GM12878 (cell line): ENCODE data around the gene AP1M2. TPM values are rescaled to one million over a fixed set of nuclear protein-coding genes. Genes with fewer than 3 reads are reported as not detected.

Source experiments
- BCL11A ChIP-seq: IDR thresholded peaks from 2 replicates; pipeline ENCODE4 v1.6.1; 2011; ENCODE audit warnings: low read depth, low read length
- EGR1 ChIP-seq, 2 experiments: IDR thresholded peaks; 1 replicate in 1 of 2; 2 replicates in 1 of 2; pipeline ENCODE4 v1.6.1; 2011 to 2012; ENCODE audit warnings: low read depth in 2 of 2, low read length in 2 of 2, borderline replicate concordance in 1 of 2, mild to moderate bottlenecking in 1 of 2, moderate library complexity in 1 of 2
- EP300 ChIP-seq, 2 experiments: fragments of 150-350 bp in 1 of 2; IDR thresholded peaks; 2 replicates each; pipeline ENCODE4 v1.6.1; 2011 to 2012; ENCODE audit warnings: low read depth in 2 of 2, low read length in 2 of 2, borderline replicate concordance in 1 of 2, improper control_type of control experiment in 1 of 2, inconsistent platforms in 1 of 2; ENCODE audit not compliant: control insufficient read depth in 1 of 2
- ESRRA ChIP-seq: IDR thresholded peaks from 2 replicates; pipeline ENCODE4 v1.6.1; 2012; ENCODE audit warnings: mild to moderate bottlenecking, low read length, improper control_type of control experiment
- FOXM1 ChIP-seq: IDR thresholded peaks from 2 replicates; pipeline ENCODE4 v1.6.1; 2012; ENCODE audit warnings: low read depth, mild to moderate bottlenecking, inconsistent platforms, low read length, moderate library complexity
- HCFC1 ChIP-seq: fragments of 150-350 bp; IDR thresholded peaks from 2 replicates; pipeline ENCODE4 v1.6.1; 2014; ENCODE audit warnings: low read length
- KDM1A ChIP-seq: fragments of 200-600 bp; sonication (generic); IDR thresholded peaks from 2 replicates; pipeline ENCODE4 v1.6.1; 2016; ENCODE audit warnings: borderline replicate concordance
- MEF2B ChIP-seq: fragments of 450-650 bp; IDR thresholded peaks from 2 replicates; pipeline ENCODE4 v1.6.1; 2018; ENCODE audit warnings: mild to moderate bottlenecking, moderate library complexity; ENCODE audit not compliant: partially characterized antibody, poor library complexity, severe bottlenecking
- MTA2 ChIP-seq: fragments of 450-650 bp; IDR thresholded peaks from 2 replicates; pipeline ENCODE4 v1.6.1; 2016; ENCODE audit warnings: low read depth, mild to moderate bottlenecking, moderate library complexity
- MYC ChIP-seq: IDR thresholded peaks from 2 replicates; pipeline ENCODE4 v1.6.1; 2011; ENCODE audit warnings: mild to moderate bottlenecking, low read length, moderate library complexity, inconsistent platforms; ENCODE audit not compliant: insufficient read depth, insufficient replicate concordance, insufficient read length, severe bottlenecking
- NFYB ChIP-seq: IDR thresholded peaks from 2 replicates; pipeline ENCODE4 v1.6.1; 2011; ENCODE audit warnings: low read depth, mild to moderate bottlenecking, low read length, improper control_type of control experiment, moderate library complexity; ENCODE audit not compliant: insufficient read depth
- NR2C1 ChIP-seq: fragments of 450-650 bp; IDR thresholded peaks from 2 replicates; pipeline ENCODE4 v1.6.1; 2017; ENCODE audit warnings: antibody characterized with exemption, mild to moderate bottlenecking, moderate library complexity
- NR2F1 ChIP-seq: fragments of 450-650 bp; conservative IDR thresholded peaks from 2 replicates; pipeline ENCODE4 v1.6.1; 2017; ENCODE audit warnings: mild to moderate bottlenecking
- PAX5 ChIP-seq: IDR thresholded peaks from 2 replicates; pipeline ENCODE4 v1.6.1; 2011; ENCODE audit warnings: low read depth, low read length, borderline replicate concordance
- PML ChIP-seq: IDR thresholded peaks from 2 replicates; pipeline ENCODE4 v1.6.1; 2012; ENCODE audit warnings: low read length, inconsistent platforms
- POU2F2 ChIP-seq: IDR thresholded peaks from 3 replicates; pipeline ENCODE4 v1.6.1; 2011; ENCODE audit warnings: low read depth, mild to moderate bottlenecking, low read length, borderline replicate concordance
- SIN3A ChIP-seq: IDR thresholded peaks from 2 replicates; pipeline ENCODE4 v1.6.1; 2012; ENCODE audit warnings: low read depth, low read length, improper control_type of control experiment
- SMARCA5 ChIP-seq: fragments of 450-650 bp; IDR thresholded peaks from 2 replicates; pipeline ENCODE4 v1.6.1; 2017; ENCODE audit warnings: mild to moderate bottlenecking
- SPI1 ChIP-seq: IDR thresholded peaks from 2 replicates; pipeline ENCODE4 v1.6.1; 2011; ENCODE audit warnings: low read depth, mild to moderate bottlenecking, low read length, moderate library complexity, borderline replicate concordance; ENCODE audit not compliant: insufficient read depth
- STAT1 ChIP-seq: fragments of 450-650 bp; conservative IDR thresholded peaks from 2 replicates; pipeline ENCODE4 v1.6.1; 2014; ENCODE audit warnings: antibody characterized with exemption, mild to moderate bottlenecking
- TAF1 ChIP-seq: IDR thresholded peaks from 2 replicates; pipeline ENCODE4 v1.6.1; 2011; ENCODE audit warnings: mild to moderate bottlenecking, low read depth, low read length, borderline replicate concordance
- ZNF217 ChIP-seq: fragments of 450-650 bp; IDR thresholded peaks from 2 replicates; pipeline ENCODE4 v1.6.1; 2017; ENCODE audit warnings: antibody characterized with exemption, mild to moderate bottlenecking
- ZNF24 ChIP-seq: fragments of 450-650 bp; IDR thresholded peaks from 2 replicates; pipeline ENCODE4 v1.6.1; 2017; ENCODE audit warnings: antibody characterized with exemption, mild to moderate bottlenecking
- polyA plus RNA-seq, 11 experiments: library from polyadenylated mRNA; depleted of rRNA in 4 of 11; unstranded in 6 of 11; stranded (reverse) in 5 of 11; fragments of >200 nt; fragmentation: Nextera tagmentation in 4 of 11; fragmentation: Illumina TruSeq in 1 of 11; extraction: Ambion mirVana in 4 of 11; extraction: Trizol in 1 of 11; gene quantifications; 1 replicate in 1 of 11; 2 replicates in 10 of 11; pipeline versions ENCODE4 v1.2.1 to v1.2.3, GENCODE V29; 2011 to 2016; ENCODE audit warnings: inconsistent platforms in 2 of 11, missing spikeins in 2 of 11, low read depth in 1 of 11
- total RNA-seq, 4 experiments: library from RNA; depleted of rRNA in 3 of 4; stranded (reverse); fragments of >200 nt in 3 of 4; fragmentation: Illumina TruSeq in 1 of 4; extraction: Trizol in 1 of 4; gene quantifications; 2 replicates each; pipeline versions ENCODE4 v1.2.1 to v1.2.3, GENCODE V29; 2013 to 2021
- TF ChIP-seq, protein P1 (sequence below), 3 experiments: IDR thresholded peaks in 2 of 3; conservative IDR thresholded peaks in 1 of 3; 2 replicates each; pipeline ENCODE4 v1.5.1; 2011; ENCODE audit warnings: low read depth in 3 of 3, low read length in 3 of 3, mild to moderate bottlenecking in 3 of 3, control low read depth in 2 of 3, moderate library complexity in 2 of 3, inconsistent platforms in 1 of 3, mixed read lengths in 1 of 3; ENCODE audit not compliant: control insufficient read depth in 2 of 3, insufficient read depth in 1 of 3; ENCODE audit errors: extremely low read depth in 1 of 3
- TF ChIP-seq, protein P2 (sequence below): fragments of 450-650 bp; IDR thresholded peaks from 2 replicates; pipeline ENCODE4 v1.6.1; 2018; ENCODE audit warnings: borderline replicate concordance, mild to moderate bottlenecking; ENCODE audit not compliant: partially characterized antibody

Gene AP1M2
- total and polyA plus RNA-seq, 10 of the 15 experiments (the other 5 are each of a cell fraction or from before 2014, with no cell fraction given), result 0.72 TPM; not detected in 9

DNA sequence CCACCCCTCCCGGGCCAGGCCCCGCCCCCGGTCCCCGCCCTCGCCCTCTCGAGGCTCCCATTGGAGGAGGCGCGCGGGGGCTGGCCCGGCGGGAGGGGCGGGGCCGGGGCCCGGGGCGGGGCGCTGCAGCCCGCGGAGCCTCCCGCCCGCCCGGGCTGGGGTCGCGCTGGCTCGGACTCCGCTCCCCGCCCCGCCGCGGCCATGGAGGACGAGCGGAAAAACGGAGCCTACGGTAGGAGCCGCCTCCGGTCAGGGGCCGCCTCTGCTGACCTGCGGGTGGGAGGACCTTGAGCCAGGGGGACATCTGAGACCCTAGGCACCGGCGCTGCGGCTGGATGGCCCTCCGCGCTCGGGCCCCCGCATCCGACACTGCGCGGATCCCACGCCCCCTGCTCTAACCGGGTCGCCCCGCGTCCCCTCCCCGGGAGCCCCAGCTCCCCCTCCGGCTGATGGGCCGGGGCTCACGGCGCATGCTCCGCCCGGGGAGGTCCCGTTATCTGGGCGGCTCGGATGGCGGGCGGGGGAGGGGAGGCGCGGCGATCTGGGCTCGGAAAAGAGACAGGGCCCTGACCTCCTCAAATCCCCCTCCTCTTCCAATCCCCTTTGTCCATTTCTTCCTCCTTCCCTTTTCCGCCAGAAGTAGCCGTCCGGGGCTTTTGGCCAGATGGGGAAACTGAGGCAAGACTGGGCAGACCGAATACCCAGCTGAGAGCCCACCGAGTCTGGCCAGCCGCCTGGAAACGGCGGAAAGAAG is 15.4 kb upstream of the AP1M2 start (continued):
- TF ChIP-seq, protein P1, sequence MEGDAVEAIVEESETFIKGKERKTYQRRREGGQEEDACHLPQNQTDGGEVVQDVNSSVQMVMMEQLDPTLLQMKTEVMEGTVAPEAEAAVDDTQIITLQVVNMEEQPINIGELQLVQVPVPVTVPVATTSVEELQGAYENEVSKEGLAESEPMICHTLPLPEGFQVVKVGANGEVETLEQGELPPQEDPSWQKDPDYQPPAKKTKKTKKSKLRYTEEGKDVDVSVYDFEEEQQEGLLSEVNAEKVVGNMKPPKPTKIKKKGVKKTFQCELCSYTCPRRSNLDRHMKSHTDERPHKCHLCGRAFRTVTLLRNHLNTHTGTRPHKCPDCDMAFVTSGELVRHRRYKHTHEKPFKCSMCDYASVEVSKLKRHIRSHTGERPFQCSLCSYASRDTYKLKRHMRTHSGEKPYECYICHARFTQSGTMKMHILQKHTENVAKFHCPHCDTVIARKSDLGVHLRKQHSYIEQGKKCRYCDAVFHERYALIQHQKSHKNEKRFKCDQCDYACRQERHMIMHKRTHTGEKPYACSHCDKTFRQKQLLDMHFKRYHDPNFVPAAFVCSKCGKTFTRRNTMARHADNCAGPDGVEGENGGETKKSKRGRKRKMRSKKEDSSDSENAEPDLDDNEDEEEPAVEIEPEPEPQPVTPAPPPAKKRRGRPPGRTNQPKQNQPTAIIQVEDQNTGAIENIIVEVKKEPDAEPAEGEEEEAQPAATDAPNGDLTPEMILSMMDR (IDR thresholded peaks at IDR 0.05 in 2 of 3, conservative IDR thresholded peaks at IDR 0.05 in 1 of 3; ENCODE audit: control insufficient read depth in 2 of 3, extremely low read depth in 1 of 3, insufficient read depth in 1 of 3, low read depth in 3 of 3, low read length in 3 of 3), result no peak
- TF ChIP-seq ESRRA (no peak), SMARCA5 (peak; percentile 71), STAT1 (no peak), POU2F2 (0 out of 3 replicates have a peak, but pooled peaks have one; percentile 34), NR2C1 (no peak), HCFC1 (no peak), MYC (no peak), MTA2 (no peak), MEF2B (no peak), PAX5 (no peak), ZNF217 (no peak), BCL11A (0 out of 2 replicates have a peak, but pooled peaks have one; percentile 8), NR2F1 (0 out of 2 replicates have a peak, but pooled peaks have one; percentile 29), SPI1 (no peak), SIN3A (peak; percentile 51; the same call in 1 of the 2 replicates), PML (no peak), EGR1 (IDR thresholded peaks at IDR 0.05; ENCODE audit: borderline replicate concordance in 1 of 2, low read depth in 2 of 2, low read length in 2 of 2) (0 out of 3 replicates have a peak, but pooled peaks of 1 of the 2 experiments have one; percentile 7), TAF1 (no peak), ZNF24 (no peak), EP300 (IDR thresholded peaks at IDR 0.05; ENCODE audit: borderline replicate concordance in 1 of 2, control insufficient read depth in 1 of 2, low read depth in 2 of 2, low read length in 2 of 2) (no peak), NFYB (0 out of 2 replicates have a peak, but pooled peaks have one; percentile 21), KDM1A (no peak), FOXM1 (no peak)
- TF ChIP-seq, protein P2, sequence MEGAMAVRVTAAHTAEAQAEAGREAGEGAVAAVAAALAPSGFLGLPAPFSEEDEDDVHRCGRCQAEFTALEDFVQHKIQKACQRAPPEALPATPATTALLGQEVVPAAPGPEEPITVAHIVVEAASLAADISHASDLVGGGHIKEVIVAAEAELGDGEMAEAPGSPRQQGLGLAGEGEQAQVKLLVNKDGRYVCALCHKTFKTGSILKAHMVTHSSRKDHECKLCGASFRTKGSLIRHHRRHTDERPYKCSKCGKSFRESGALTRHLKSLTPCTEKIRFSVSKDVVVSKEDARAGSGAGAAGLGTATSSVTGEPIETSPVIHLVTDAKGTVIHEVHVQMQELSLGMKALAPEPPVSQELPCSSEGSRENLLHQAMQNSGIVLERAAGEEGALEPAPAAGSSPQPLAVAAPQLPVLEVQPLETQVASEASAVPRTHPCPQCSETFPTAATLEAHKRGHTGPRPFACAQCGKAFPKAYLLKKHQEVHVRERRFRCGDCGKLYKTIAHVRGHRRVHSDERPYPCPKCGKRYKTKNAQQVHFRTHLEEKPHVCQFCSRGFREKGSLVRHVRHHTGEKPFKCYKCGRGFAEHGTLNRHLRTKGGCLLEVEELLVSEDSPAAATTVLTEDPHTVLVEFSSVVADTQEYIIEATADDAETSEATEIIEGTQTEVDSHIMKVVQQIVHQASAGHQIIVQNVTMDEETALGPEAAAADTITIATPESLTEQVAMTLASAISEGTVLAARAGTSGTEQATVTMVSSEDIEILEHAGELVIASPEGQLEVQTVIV, result no peak
